Kidney epithelial cell (primary cell): Measurements from ENCODE around the gene PID1. TPM values are rescaled to one million over a fixed set of nuclear protein-coding genes. Genes with fewer than 3 reads are reported as not detected.

Source experiments
- DNase-seq: peaks from one replicate; pipeline ENCODE4 v3.0.0-alpha.2; 2010; ENCODE audit warnings: low read depth
- H3K27me3 ChIP-seq: 2 replicates; pipeline ENCODE4 v1.6.0; 2011; ENCODE audit warnings: low read length; ENCODE audit not compliant: control insufficient read depth, insufficient read depth
- H3K36me3 ChIP-seq: 2 replicates; pipeline ENCODE4 v1.5.1; 2011; ENCODE audit warnings: low read length; ENCODE audit not compliant: control insufficient read depth, insufficient read depth
- H3K4me3 ChIP-seq: 2 replicates; pipeline ENCODE4 v1.5.1; 2011; ENCODE audit warnings: low read depth, mild to moderate bottlenecking, control low read depth, low read length
- CTCF ChIP-seq: IDR thresholded peaks from 2 replicates; pipeline ENCODE4 v1.5.1; 2011; ENCODE audit warnings: mild to moderate bottlenecking, moderate library complexity, low read length, control low read depth, inconsistent platforms; ENCODE audit not compliant: insufficient read depth, poor library complexity, severe bottlenecking
- total RNA-seq: library from RNA; depleted of rRNA; stranded (reverse); fragments of >200 nt; gene quantifications from 2 replicates; pipeline ENCODE4 v1.2.3, GENCODE V29; 2015

Gene PID1
- total RNA-seq, 1 donor from 2014 or later = 0.21 TPM

- no peak overlapping the region for H3K4me3 ChIP-seq
- no peaks in the 10 kb centered on the region for H3K36me3 ChIP-seq
- no peak for TF ChIP-seq CTCF
- no peaks in the 10 kb centered on the region for H3K27me3 ChIP-seq
- DNase-seq = no peak
Measured at GRCh38 chr2:229107601-229108000, 163.5 kb downstream of the PID1 start.

- Histone ChIP-seq H3K36me3 (no peaks in the 10 kb centered on the region), H3K4me3 (no peak overlapping the region), H3K27me3 (no peaks in the 10 kb centered on the region)
- DNase-seq = no peak
- no peak for TF ChIP-seq CTCF
Measured at GRCh38 chr2:229104974-229105387, 166.1 kb downstream of the PID1 start.

- no peak for DNase-seq
- H3K27me3 ChIP-seq = no peaks in the 10 kb centered on the region
- H3K36me3 ChIP-seq = no peaks in the 10 kb centered on the region
- H3K4me3 ChIP-seq = no peak overlapping the region
- TF ChIP-seq CTCF = no peak
Measured at GRCh38 chr2:229104025-229104424, 167.1 kb downstream of the PID1 start.

GRCh38 chr2:229101314-229101713 is 169.8 kb downstream of the PID1 start:
- no peak for DNase-seq
- Histone ChIP-seq H3K4me3 (no peak overlapping the region), H3K36me3 (no peaks in the 10 kb centered on the region), H3K27me3 (no peaks in the 10 kb centered on the region)
- no peak for TF ChIP-seq CTCF

GRCh38 chr2:229099231-229099630 is 171.9 kb downstream of the PID1 start:
- Histone ChIP-seq H3K36me3 (no peaks in the 10 kb centered on the region), H3K4me3 (no peak overlapping the region), H3K27me3 (no peaks in the 10 kb centered on the region)
- TF ChIP-seq CTCF = no peak
- no peak for DNase-seq

- Histone ChIP-seq H3K36me3 (no peaks in the 10 kb centered on the region), H3K27me3 (no peaks in the 10 kb centered on the region), H3K4me3 (no peak overlapping the region)
- no peak for TF ChIP-seq CTCF
- no peak for DNase-seq
Measured at GRCh38 chr2:229098801-229099200, 172.3 kb downstream of the PID1 start.
